Measurements from ENCODE around the gene NT5DC2. TPM values are rescaled to one million over a fixed set of nuclear protein-coding genes. Genes with fewer than 3 reads are reported as not detected.

NT5DC2 gene
- total RNA-seq, 4 donors from 2014 or later: 51.8 to 68.7 (median 63.3) TPM

DNA sequence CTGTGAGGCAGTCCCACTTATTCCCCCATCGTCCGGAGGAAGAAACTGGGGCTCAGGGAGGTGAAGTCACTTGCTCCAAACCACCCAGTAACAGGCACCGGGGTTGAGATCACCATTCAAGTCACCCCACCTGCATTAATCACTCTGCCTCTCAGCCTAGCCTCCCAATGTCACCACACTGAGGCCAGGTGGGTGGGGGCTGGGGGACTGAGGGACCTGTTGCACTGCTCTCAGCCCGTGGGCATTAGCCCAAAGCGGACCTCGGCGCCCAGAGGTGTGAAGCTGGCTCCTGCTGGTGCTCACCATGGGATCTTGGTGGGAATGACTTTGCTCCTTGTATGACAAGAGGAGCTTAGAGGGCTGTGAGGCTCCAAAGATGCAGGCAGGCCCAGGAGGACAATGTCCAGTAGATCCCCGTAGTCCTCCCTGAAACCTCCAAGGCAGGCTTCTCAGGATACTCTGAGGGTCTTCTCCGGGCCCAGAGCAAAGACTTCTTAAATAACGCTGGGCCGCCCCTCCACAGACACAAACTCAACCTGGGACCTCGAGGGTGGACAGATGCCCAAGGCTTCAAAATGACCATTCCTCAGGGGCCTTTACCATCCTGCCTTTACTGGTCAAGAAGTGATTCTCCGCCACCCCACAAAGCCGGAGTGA, 1.7 kb downstream of the NT5DC2 start:
- Histone ChIP-seq H3K4me3 (peak overlapping the region; percentile 75), H3K27ac (no peak overlapping the region), H3K36me3 (peaks cover 20% of the 10 kb centered on the region), H3K4me1 (peaks cover 66% of the 10 kb centered on the region), H3K9me3 (no peaks in the 10 kb centered on the region), H3K27me3 (no peaks in the 10 kb centered on the region)
- 78% methylated on average over 12 of the region's 14 CpGs for WGBS
- DNase-seq (ENCODE audit: low spot score in 2 of 2): peak; percentile 63 to 78
- TF ChIP-seq EP300 (IDR thresholded peaks at IDR 0.05) (no peak), POLR2AphosphoS5 (IDR thresholded peaks at IDR 0.05) (no peak), POLR2A (IDR thresholded peaks at IDR 0.05) (no peak)
- TF ChIP-seq, protein P1, sequence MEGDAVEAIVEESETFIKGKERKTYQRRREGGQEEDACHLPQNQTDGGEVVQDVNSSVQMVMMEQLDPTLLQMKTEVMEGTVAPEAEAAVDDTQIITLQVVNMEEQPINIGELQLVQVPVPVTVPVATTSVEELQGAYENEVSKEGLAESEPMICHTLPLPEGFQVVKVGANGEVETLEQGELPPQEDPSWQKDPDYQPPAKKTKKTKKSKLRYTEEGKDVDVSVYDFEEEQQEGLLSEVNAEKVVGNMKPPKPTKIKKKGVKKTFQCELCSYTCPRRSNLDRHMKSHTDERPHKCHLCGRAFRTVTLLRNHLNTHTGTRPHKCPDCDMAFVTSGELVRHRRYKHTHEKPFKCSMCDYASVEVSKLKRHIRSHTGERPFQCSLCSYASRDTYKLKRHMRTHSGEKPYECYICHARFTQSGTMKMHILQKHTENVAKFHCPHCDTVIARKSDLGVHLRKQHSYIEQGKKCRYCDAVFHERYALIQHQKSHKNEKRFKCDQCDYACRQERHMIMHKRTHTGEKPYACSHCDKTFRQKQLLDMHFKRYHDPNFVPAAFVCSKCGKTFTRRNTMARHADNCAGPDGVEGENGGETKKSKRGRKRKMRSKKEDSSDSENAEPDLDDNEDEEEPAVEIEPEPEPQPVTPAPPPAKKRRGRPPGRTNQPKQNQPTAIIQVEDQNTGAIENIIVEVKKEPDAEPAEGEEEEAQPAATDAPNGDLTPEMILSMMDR (IDR thresholded peaks at IDR 0.05): no peak

GRCh38 chr3:52530918-52531826, 2.5 kb downstream of the NT5DC2 start:
- Histone ChIP-seq H3K9me3 (no peaks in the 10 kb centered on the region), H3K36me3 (peaks cover 22% of the 10 kb centered on the region), H3K27me3 (no peaks in the 10 kb centered on the region), H3K4me3 (no peak overlapping the region), H3K4me1 (peaks cover 71% of the 10 kb centered on the region), H3K27ac (peak overlapping the region; percentile 2)
- TF ChIP-seq POLR2A (IDR thresholded peaks at IDR 0.05) (no peak), POLR2AphosphoS5 (IDR thresholded peaks at IDR 0.05) (no peak), EP300 (IDR thresholded peaks at IDR 0.05) (no peak)
- TF ChIP-seq, protein P1 (IDR thresholded peaks at IDR 0.05): no peak
- 44% methylated on average over 3 of the region's 10 CpGs for WGBS
- DNase-seq (ENCODE audit: low spot score in 2 of 2): peak; percentile 59 to 75

- Histone ChIP-seq H3K4me1 (peaks cover 69% of the 10 kb centered on the region), H3K36me3 (peaks cover 22% of the 10 kb centered on the region), H3K27ac (no peak overlapping the region), H3K4me3 (no peak overlapping the region), H3K27me3 (no peaks in the 10 kb centered on the region), H3K9me3 (no peaks in the 10 kb centered on the region)
- TF ChIP-seq POLR2AphosphoS5 (IDR thresholded peaks at IDR 0.05) (no peak), EP300 (IDR thresholded peaks at IDR 0.05) (no peak), POLR2A (IDR thresholded peaks at IDR 0.05) (no peak)
- TF ChIP-seq, protein P1 (IDR thresholded peaks at IDR 0.05): no peak
- DNase-seq (ENCODE audit: low spot score in 2 of 2): peak in 1 of 2 donors; percentile 70
- 80% methylated on average over 10 of the region's 12 CpGs for WGBS
These were observed 4.0 kb downstream of the NT5DC2 start for GRCh38 chr3:52529376-52530333.

GRCh38 chr3:52528586-52529375, 4.9 kb downstream of the NT5DC2 start:
- H3K27me3 ChIP-seq: no peaks in the 10 kb centered on the region
- no peak overlapping the region for H3K27ac ChIP-seq
- H3K4me3 ChIP-seq: no peak overlapping the region
- H3K9me3 ChIP-seq: no peaks in the 10 kb centered on the region
- H3K4me1 ChIP-seq: peaks cover 66% of the 10 kb centered on the region
- WGBS: 89% methylated on average over 16 of the region's 25 CpGs
- DNase-seq (ENCODE audit: low spot score in 2 of 2): peak in 1 of 2 donors; percentile 76
- H3K36me3 ChIP-seq: peaks cover 30% of the 10 kb centered on the region
- TF ChIP-seq, protein P1 (IDR thresholded peaks at IDR 0.05): no peak
- TF ChIP-seq POLR2AphosphoS5 (IDR thresholded peaks at IDR 0.05) (no peak), EP300 (IDR thresholded peaks at IDR 0.05) (no peak), POLR2A (IDR thresholded peaks at IDR 0.05) (no peak)

All from suprapubic skin (tissue), 4 donors.